ENCODE results near the gene FAM3B. TPM values are rescaled to one million over a fixed set of nuclear protein-coding genes. Genes with fewer than 3 reads are reported as not detected.
"Not testable (repeated sequence)": the region's sequence is repeated elsewhere in the genome, so short reads cannot be mapped to it uniquely, and the experiment has no call there.

Gene FAM3B
- total RNA-seq, 1 experiment from 2014 or later, result not detected

- in situ Hi-C loops (cut with HindIII; ENCODE audit: low pct_unique_long_range_greater_than_20kb, low sequenced_read_pairs), result no loop called here
- DNase-seq (ENCODE audit: low read depth, low spot score), result no peak
Measured at GRCh38 chr21:41342035-41342434, 25.4 kb downstream of the FAM3B start.

- no peak for DNase-seq (ENCODE audit: low read depth, low spot score)
Measured at GRCh38 chr21:41344146-41344545, 27.5 kb downstream of the FAM3B start.

GRCh38 chr21:41345356-41345755, 28.8 kb downstream of the FAM3B start:
- in situ Hi-C loops (cut with HindIII; ENCODE audit: low pct_unique_long_range_greater_than_20kb, low sequenced_read_pairs), result no loop called here
- no peak for DNase-seq (ENCODE audit: low read depth, low spot score)

More at GRCh38 chr21:41344146-41344545, 27.5 kb downstream of the FAM3B start:
- in situ Hi-C loops (cut with HindIII; ENCODE audit: low pct_unique_long_range_greater_than_20kb, low sequenced_read_pairs), result no loop called here

- in situ Hi-C loops (cut with HindIII; ENCODE audit: low pct_unique_long_range_greater_than_20kb, low sequenced_read_pairs), result no loop called here
- no peak for DNase-seq (ENCODE audit: low read depth, low spot score)
Measured at GRCh38 chr21:41345934-41346685, 29.5 kb downstream of the FAM3B start.

GRCh38 chr21:41346758-41347157, 30.2 kb downstream of the FAM3B start:
- in situ Hi-C loops (cut with HindIII; ENCODE audit: low pct_unique_long_range_greater_than_20kb, low sequenced_read_pairs), result no loop called here
- no peak for DNase-seq (ENCODE audit: low read depth, low spot score)

GRCh38 chr21:41348434-41348833, 31.8 kb downstream of the FAM3B start:
- DNase-seq (ENCODE audit: low read depth, low spot score), result no peak
- in situ Hi-C loops (cut with HindIII; ENCODE audit: low pct_unique_long_range_greater_than_20kb, low sequenced_read_pairs), result no loop called here

- in situ Hi-C loops (cut with HindIII; ENCODE audit: low pct_unique_long_range_greater_than_20kb, low sequenced_read_pairs), result no loop called here
- DNase-seq (ENCODE audit: low read depth, low spot score), result no peak
Measured at GRCh38 chr21:41349126-41349525, 32.5 kb downstream of the FAM3B start.

- in situ Hi-C loops (cut with HindIII; ENCODE audit: low pct_unique_long_range_greater_than_20kb, low sequenced_read_pairs), result no loop called here
- no peak for DNase-seq (ENCODE audit: low read depth, low spot score)
Measured at GRCh38 chr21:41349619-41350390, 33.2 kb downstream of the FAM3B start.

- in situ Hi-C loops (cut with HindIII; ENCODE audit: low pct_unique_long_range_greater_than_20kb, low sequenced_read_pairs), result no loop called here
- DNase-seq (ENCODE audit: low read depth, low spot score), result no peak
Measured at GRCh38 chr21:41350436-41351155, 34.0 kb downstream of the FAM3B start.

- DNase-seq (ENCODE audit: low read depth, low spot score), result no peak
- in situ Hi-C loops (cut with HindIII; ENCODE audit: low pct_unique_long_range_greater_than_20kb, low sequenced_read_pairs), result no loop called here
Measured at GRCh38 chr21:41357546-41357945, 40.9 kb downstream of the FAM3B start.

GRCh38 chr21:41358193-41359166, 41.9 kb downstream of the FAM3B start:
- no peak for DNase-seq (ENCODE audit: low read depth, low spot score)

GRCh38 chr21:41359286-41359685, 42.7 kb downstream of the FAM3B start:
- DNase-seq (ENCODE audit: low read depth, low spot score), result peak; percentile 16
- in situ Hi-C loops (cut with HindIII; ENCODE audit: low pct_unique_long_range_greater_than_20kb, low sequenced_read_pairs), result no loop called here

More at GRCh38 chr21:41358193-41359166, 41.9 kb downstream of the FAM3B start:
- in situ Hi-C loops (cut with HindIII; ENCODE audit: low pct_unique_long_range_greater_than_20kb, low sequenced_read_pairs), result no loop called here

GRCh38 chr21:41359754-41360071, 43.1 kb downstream of the FAM3B start:
- in situ Hi-C loops (cut with HindIII; ENCODE audit: low pct_unique_long_range_greater_than_20kb, low sequenced_read_pairs); DNase-seq (ENCODE audit: low read depth, low spot score): not testable (repeated sequence)

GRCh38 chr21:41360072-41360821, 43.6 kb downstream of the FAM3B start:
- DNase-seq (ENCODE audit: low read depth, low spot score), result peak; percentile 37
- in situ Hi-C loops (cut with HindIII; ENCODE audit: low pct_unique_long_range_greater_than_20kb, low sequenced_read_pairs), result no loop called here

GRCh38 chr21:41361053-41361785, 44.6 kb downstream of the FAM3B start:
- in situ Hi-C loops (cut with HindIII; ENCODE audit: low pct_unique_long_range_greater_than_20kb, low sequenced_read_pairs), result no loop called here
- no peak for DNase-seq (ENCODE audit: low read depth, low spot score)

All from SK-MEL-5 (cell line).